ENCODE results near the gene KIFC3.

KIFC3 gene

DNA sequence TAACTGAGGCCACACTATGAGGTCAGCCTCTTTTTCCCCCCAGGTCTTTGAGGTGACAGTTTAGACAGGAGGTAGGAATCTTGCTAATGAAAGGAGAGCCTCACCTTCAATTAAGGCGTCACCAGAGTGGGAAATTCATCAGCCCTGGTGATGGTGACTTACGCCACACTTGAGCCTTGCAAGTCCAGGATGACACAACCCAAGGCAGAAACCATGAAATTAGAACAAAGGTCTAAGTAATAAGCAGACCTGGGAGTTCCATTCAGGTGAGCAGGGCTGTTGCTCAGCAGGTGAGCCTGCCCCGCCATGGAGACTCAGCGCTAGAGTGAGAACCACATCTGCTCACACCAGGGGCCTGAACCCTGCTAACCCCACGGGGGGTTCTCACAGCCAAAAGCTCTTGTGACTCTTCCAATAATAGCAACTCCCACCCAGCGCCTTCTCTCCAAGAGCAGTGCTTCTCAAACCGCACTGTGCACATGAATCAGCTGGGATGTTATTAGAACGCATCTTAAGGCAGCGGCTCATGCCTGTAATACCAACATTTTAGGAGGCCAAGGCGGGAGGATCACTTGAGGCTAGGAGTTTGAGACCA lies 28.7 kb upstream of the KIFC3 start:
- TF ChIP-seq, protein P1, sequence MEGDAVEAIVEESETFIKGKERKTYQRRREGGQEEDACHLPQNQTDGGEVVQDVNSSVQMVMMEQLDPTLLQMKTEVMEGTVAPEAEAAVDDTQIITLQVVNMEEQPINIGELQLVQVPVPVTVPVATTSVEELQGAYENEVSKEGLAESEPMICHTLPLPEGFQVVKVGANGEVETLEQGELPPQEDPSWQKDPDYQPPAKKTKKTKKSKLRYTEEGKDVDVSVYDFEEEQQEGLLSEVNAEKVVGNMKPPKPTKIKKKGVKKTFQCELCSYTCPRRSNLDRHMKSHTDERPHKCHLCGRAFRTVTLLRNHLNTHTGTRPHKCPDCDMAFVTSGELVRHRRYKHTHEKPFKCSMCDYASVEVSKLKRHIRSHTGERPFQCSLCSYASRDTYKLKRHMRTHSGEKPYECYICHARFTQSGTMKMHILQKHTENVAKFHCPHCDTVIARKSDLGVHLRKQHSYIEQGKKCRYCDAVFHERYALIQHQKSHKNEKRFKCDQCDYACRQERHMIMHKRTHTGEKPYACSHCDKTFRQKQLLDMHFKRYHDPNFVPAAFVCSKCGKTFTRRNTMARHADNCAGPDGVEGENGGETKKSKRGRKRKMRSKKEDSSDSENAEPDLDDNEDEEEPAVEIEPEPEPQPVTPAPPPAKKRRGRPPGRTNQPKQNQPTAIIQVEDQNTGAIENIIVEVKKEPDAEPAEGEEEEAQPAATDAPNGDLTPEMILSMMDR (conservative IDR thresholded peaks at IDR 0.05; ENCODE audit: low read depth), result no peak
- no peak for DNase-seq (ENCODE audit: low spot score)
- CTCF ChIA-PET, result interaction anchor here (0.6 kb wide), 1 partner anchor 41 kb away, joined by 3 read pairs; no protein-coding TSS in a partner anchor

DNA sequence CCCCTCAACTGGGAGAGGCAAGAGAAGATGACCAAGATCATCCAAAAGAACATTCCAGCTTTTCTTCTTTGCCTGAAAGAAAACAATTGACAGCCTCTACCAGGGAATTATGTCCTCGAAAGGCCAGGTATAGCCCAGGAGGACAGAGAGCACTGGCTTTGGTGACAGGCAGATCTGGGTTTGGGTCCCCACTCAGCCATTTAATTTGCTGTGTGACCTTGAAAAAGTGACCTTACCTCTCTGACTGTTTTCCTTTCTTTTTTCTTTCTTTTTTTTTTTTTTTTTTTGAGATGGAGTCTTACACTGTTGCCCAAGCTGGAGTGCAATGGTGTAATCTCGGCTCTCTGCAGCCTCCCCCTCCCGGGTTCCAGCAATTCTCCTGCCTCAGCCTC lies 27.7 kb upstream of the KIFC3 start:
- TF ChIP-seq, protein P1 (conservative IDR thresholded peaks at IDR 0.05; ENCODE audit: low read depth), result no peak
- POLR2A ChIA-PET (ENCODE audit: low non-redundant PET), result no interaction called here
- CTCF ChIA-PET, result interaction anchor here (0.6 to 0.7 kb wide), 3 partner anchors 27 to 253 kb away, joined by 3 to 5 read pairs (median 3); no protein-coding TSS in a partner anchor
- no peak overlapping the region for H3K27ac ChIP-seq
- no peak for DNase-seq (ENCODE audit: low spot score)

More for the DNA sequence above, 28.7 kb upstream of the KIFC3 start:
- no peak overlapping the region for H3K27ac ChIP-seq
- POLR2A ChIA-PET (ENCODE audit: low non-redundant PET), result no interaction called here

DNA sequence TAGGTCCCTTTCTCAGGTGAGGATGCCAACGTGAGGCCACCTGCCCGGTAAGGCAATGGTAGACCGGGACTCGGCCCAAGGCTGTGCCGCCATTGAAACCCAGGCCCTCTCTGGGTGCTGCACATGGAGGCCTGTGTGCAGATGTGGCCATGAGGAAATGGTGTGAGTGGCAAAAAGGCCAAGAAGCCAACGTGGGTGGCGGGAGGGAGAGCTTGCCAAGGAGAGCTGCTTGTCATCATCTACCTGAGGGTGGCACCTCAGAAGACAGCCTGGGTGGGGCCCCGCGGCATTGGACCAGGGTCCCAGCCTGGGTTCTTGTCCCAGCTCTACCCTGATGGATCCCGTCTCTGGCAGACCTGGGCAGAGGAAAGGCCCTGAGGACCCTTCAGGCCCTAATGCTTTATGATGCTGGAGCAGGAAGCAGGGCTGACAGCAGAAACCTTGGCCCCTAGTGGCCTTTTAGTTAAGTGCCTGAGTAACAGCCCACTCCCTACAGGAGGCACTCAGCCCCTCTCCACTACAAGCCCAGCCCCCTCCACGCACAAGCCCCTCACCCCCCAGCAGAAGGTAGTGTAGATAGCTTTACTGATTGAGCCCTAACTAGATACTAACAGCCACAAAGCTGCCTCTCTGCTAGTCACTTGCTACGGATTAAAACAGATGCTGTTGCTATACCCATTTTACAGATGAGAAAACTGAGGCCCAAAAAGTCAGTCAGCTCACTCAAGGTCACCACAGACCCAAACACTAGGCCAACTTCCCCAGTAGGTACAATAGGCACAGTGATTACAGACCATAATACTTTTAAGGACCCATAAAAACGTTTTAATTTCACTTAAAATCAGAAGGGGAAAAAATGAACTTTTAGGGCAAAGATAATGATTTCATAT lies 26.2 kb upstream of the KIFC3 start:
- no peak for DNase-seq (ENCODE audit: low spot score)
- H3K27ac ChIP-seq, result no peak overlapping the region
- TF ChIP-seq, protein P1 (conservative IDR thresholded peaks at IDR 0.05; ENCODE audit: low read depth), result no peak
- POLR2A ChIA-PET (ENCODE audit: low non-redundant PET), result no interaction called here
- CTCF ChIA-PET, result interaction anchor here (0.7 kb wide), 1 partner anchor 347 kb away, joined by 3 read pairs; no protein-coding TSS in a partner anchor

- TF ChIP-seq, protein P1 (conservative IDR thresholded peaks at IDR 0.05; ENCODE audit: low read depth), result no peak
- ChIA-PET CTCF (interaction anchor here (0.5 to 0.6 kb wide), 3 partner anchors 13 to 1269 kb away, joined by 3 read pairs; no protein-coding TSS in a partner anchor), POLR2A (ENCODE audit: low non-redundant PET) (no interaction called here)
- H3K27ac ChIP-seq, result no peak overlapping the region
- DNase-seq (ENCODE audit: low spot score), result no peak
These were observed 24.7 kb upstream of the KIFC3 start for GRCh38 chr16:57826706-57827625.

- H3K27ac ChIP-seq, result no peak overlapping the region
- CTCF ChIA-PET, result interaction anchor here (0.6 kb wide), 1 partner anchor 1270 kb away, joined by 3 read pairs; no protein-coding TSS in a partner anchor
- no peak for DNase-seq (ENCODE audit: low spot score)
- TF ChIP-seq, protein P1 (conservative IDR thresholded peaks at IDR 0.05; ENCODE audit: low read depth), result no peak
- POLR2A ChIA-PET (ENCODE audit: low non-redundant PET), result no interaction called here
These were observed 23.8 kb upstream of the KIFC3 start for GRCh38 chr16:57826052-57826451.
